Fibroblast of skin of left quadriceps (primary cell): Measurements from ENCODE around the gene NAA35.

Experiments used
- DNase-seq, 2 experiments: peaks; one replicate each; pipeline ENCODE4 v3.0.0-alpha.2; 2013; ENCODE audit warnings: low read depth in 2 of 2

NAA35 gene

DNA sequence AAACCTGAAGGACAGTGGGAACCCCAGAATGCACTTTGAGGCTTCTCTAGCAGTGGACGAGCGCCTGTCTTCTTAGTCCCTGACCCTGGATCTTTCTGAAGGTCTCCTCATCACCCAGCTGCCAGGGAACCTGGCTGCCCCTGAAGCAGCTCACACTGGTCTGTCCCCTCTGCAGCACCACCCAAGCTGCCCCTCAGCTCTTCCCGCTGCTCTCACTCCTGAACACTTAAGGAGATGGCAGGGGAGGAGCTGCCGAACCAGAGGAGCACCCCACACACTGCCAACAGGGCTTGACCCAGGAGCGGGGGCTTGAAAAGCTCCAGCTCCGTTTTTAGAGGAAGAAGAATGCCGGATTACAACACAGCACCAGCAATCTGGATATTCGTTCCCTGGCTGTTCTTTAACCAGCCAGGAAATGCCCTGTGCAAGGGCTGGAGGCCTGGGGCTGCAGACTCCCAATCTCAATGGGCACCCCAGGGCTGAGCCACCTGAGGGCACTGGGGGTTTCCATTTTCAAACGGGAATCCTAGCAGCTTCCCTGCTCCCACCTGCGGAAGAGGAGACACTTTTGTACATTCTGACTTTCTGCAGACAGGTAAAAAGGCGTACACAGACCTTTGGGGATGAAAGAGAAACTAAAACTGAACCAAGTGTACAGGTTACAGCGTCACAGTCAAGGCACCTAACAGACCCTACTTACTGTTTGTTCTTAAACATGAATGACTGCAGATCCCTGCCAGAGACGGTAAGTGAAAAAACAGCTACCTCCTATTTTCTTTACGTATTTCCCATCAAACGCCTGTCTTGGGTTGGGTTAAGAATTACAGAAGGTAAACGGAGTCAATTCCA, 122.1 kb downstream of the NAA35 start:
- DNase-seq = no peak

- no peak for DNase-seq
These were observed 123.3 kb downstream of the NAA35 start for GRCh38 chr9:86064220-86064619.

- no peak for DNase-seq
These were observed 128.4 kb downstream of the NAA35 start for GRCh38 chr9:86069206-86069869.
